Thoracic aorta (tissue), 2 donors: ENCODE measurements around the gene TMEM141. TPM values are rescaled to one million over a fixed set of nuclear protein-coding genes. Genes with fewer than 3 reads are reported as not detected.

Source experiments
- ATAC-seq: fragments of 150-250 bp; one replicate; pipeline ENCODE4 v1.8.0; 2017; ENCODE audit warnings: low read depth; ENCODE audit not compliant: insufficient number of reproducible peaks, low FRiP score
- DNase-seq: peaks from one replicate; pipeline ENCODE4 v3.0.0-alpha.2; 2020; ENCODE audit warnings: low spot score
- H3K27ac ChIP-seq, 2 donors: fragments of 200-600 bp; sonication (generic); 1 replicate in 1 of 2; 2 replicates in 1 of 2; pipeline ENCODE4 v1.5.1; 2016; ENCODE audit warnings: mild to moderate bottlenecking in 2 of 2, moderate library complexity in 2 of 2
- H3K27me3 ChIP-seq: fragments of 200-600 bp; sonication (generic); replicated peaks from 2 replicates; pipeline ENCODE4 v1.6.0; 2016; ENCODE audit warnings: mild to moderate bottlenecking; ENCODE audit not compliant: insufficient read depth
- H3K36me3 ChIP-seq: fragments of 200-600 bp; sonication (generic); one replicate; pipeline ENCODE4 v1.5.1; 2016
- H3K4me1 ChIP-seq, 2 donors: fragments of 200-600 bp; sonication (generic); 1 replicate in 1 of 2; 2 replicates in 1 of 2; pipeline versions ENCODE4 v1.5.1 to v1.6.0; 2016; ENCODE audit warnings: low read depth in 2 of 2, mild to moderate bottlenecking in 1 of 2; ENCODE audit not compliant: control insufficient read depth in 1 of 2
- H3K4me3 ChIP-seq: fragments of 200-600 bp; sonication (generic); 2 replicates; pipeline ENCODE4 v1.5.1; 2016; ENCODE audit warnings: mild to moderate bottlenecking
- H3K9me3 ChIP-seq: fragments of 200-600 bp; sonication (generic); 2 replicates; pipeline ENCODE4 v1.5.1; 2016
- CTCF ChIP-seq: fragments of 200-600 bp; sonication (generic); IDR thresholded peaks from one replicate; pipeline ENCODE4 v1.5.1; 2019; ENCODE audit warnings: antibody characterized with exemption
- total RNA-seq, 2 donors: library from RNA; depleted of rRNA; stranded (reverse); fragments of >200 nt; gene quantifications; one replicate each; pipeline versions ENCODE4 v1.1.0 to v1.2.3, GENCODE V29; 2016

TMEM141 gene
- total RNA-seq, 2 donors from 2014 or later: 12.8 to 37.8 TPM

GRCh38 chr9:136826188-136826541 is 35.0 kb downstream of the TMEM141 start:
- no peak for TF ChIP-seq CTCF
- peaks cover 55% of the 10 kb centered on the region for H3K36me3 ChIP-seq
- peaks cover 3 to 9% of the 10 kb centered on the region in 2 donors for H3K4me1 ChIP-seq
- no peak for DNase-seq
- no peak for ATAC-seq
- no peak overlapping the region for H3K27ac ChIP-seq
- H3K9me3 ChIP-seq: no peaks in the 10 kb centered on the region
- no peak overlapping the region for H3K4me3 ChIP-seq
- no peaks in the 10 kb centered on the region for H3K27me3 ChIP-seq

- no peak for TF ChIP-seq CTCF
- peaks cover 0 to under 1% of the 10 kb centered on the region in 2 donors for H3K4me1 ChIP-seq
Observed at GRCh38 chr9:136826703-136827582, 35.8 kb downstream of the TMEM141 start.

GRCh38 chr9:136827794-136828473 is 36.8 kb downstream of the TMEM141 start:
- TF ChIP-seq CTCF: no peak
- no peak for ATAC-seq
- Histone ChIP-seq H3K4me3 (no peak overlapping the region), H3K27ac (no peak overlapping the region), H3K4me1 (no peaks in the 10 kb centered on the region), H3K27me3 (no peaks in the 10 kb centered on the region), H3K36me3 (peaks cover 56% of the 10 kb centered on the region), H3K9me3 (no peaks in the 10 kb centered on the region)
- no peak for DNase-seq

More at GRCh38 chr9:136826703-136827582, 35.8 kb downstream of the TMEM141 start:
- H3K27ac ChIP-seq: no peak overlapping the region
- H3K4me3 ChIP-seq: no peak overlapping the region
- DNase-seq (no peak), ATAC-seq (no peak)
- peaks cover 56% of the 10 kb centered on the region for H3K36me3 ChIP-seq
- H3K27me3 ChIP-seq: no peaks in the 10 kb centered on the region
- no peaks in the 10 kb centered on the region for H3K9me3 ChIP-seq

GRCh38 chr9:136828474-136829140 is 37.5 kb downstream of the TMEM141 start:
- Histone ChIP-seq H3K36me3 (peaks cover 53% of the 10 kb centered on the region), H3K4me1 (no peaks in the 10 kb centered on the region)
- no peak for DNase-seq

More at GRCh38 chr9:136828474-136829140, 37.5 kb downstream of the TMEM141 start:
- Histone ChIP-seq H3K27ac (no peak overlapping the region), H3K4me3 (no peak overlapping the region), H3K9me3 (no peaks in the 10 kb centered on the region), H3K27me3 (no peaks in the 10 kb centered on the region)
- no peak for ATAC-seq
- TF ChIP-seq CTCF: no peak
